ENCODE measurements around the gene DMBX1. TPM values are rescaled to one million over a fixed set of nuclear protein-coding genes. Genes with fewer than 3 reads are reported as not detected.

Gene DMBX1
- total and polyA plus RNA-seq, 9 of the 15 experiments (the other 6 are each of a cell fraction or from before 2014, with no cell fraction given), result 0.25 to 4.3 (median 1.0) TPM

- TF ChIP-seq ZBTB12 (CRISPR knock-in tag; IDR thresholded peaks at IDR 0.05) (no peak), MTA1 (IDR thresholded peaks at IDR 0.05; ENCODE audit: borderline replicate concordance) (no peak), ZNF174 (CRISPR knock-in tag; IDR thresholded peaks at IDR 0.05) (no peak), THRA (IDR thresholded peaks at IDR 0.05) (no peak), GABPB1 (CRISPR knock-in tag; IDR thresholded peaks at IDR 0.05) (no peak), ZBTB34 (CRISPR knock-in tag; IDR thresholded peaks at IDR 0.05) (no peak), MTA3 (IDR thresholded peaks at IDR 0.05; ENCODE audit: borderline replicate concordance) (0 out of 2 replicates have a peak, but pooled peaks have one; percentile 33), ETS2 (tag; IDR thresholded peaks at IDR 0.05; ENCODE audit: borderline replicate concordance, poor library complexity, severe bottlenecking) (no peak), SIRT6 (IDR thresholded peaks at IDR 0.05; ENCODE audit: low read depth, low read length) (no peak), E2F4 (CRISPR knock-in tag; IDR thresholded peaks at IDR 0.05; ENCODE audit: low read depth) (no peak), ZNF23 (CRISPR knock-in tag; IDR thresholded peaks at IDR 0.05) (no peak), WHSC1 (IDR thresholded peaks at IDR 0.05; ENCODE audit: low read length) (no peak), MYC (IDR thresholded peaks at IDR 0.05; ENCODE audit: low read depth, low read length) (no peak), MYC (CRISPR knock-in tag; IDR thresholded peaks at IDR 0.05; ENCODE audit: borderline replicate concordance, low read depth) (no peak), SMARCE1 (IDR thresholded peaks at IDR 0.05) (no peak), CUX1 (CRISPR knock-in tag; IDR thresholded peaks at IDR 0.05) (no peak), ZNF175 (CRISPR knock-in tag; IDR thresholded peaks at IDR 0.05; ENCODE audit: low read depth) (no peak)
Observed at GRCh38 chr1:46532498-46533178, 43.0 kb downstream of the DMBX1 start (continued).
